BJ (cell line): ENCODE data around the gene B3GAT1. TPM values are rescaled to one million over a fixed set of nuclear protein-coding genes. Genes with fewer than 3 reads are reported as not detected.

Experiments used
- CTCF ChIA-PET: fragments of 350-600 bp; formaldehyde crosslinking; extraction: SDS; loops from one replicate; lab custom pipeline; 2021; ENCODE audit warnings: antibody characterized with exemption, inconsistent platforms; lab: Yijun Ruan, JAX
- POLR2A ChIA-PET: fragments of 300-600 bp; sonication (Branson Sonifier 250); formaldehyde crosslinking; extraction: SDS; loops from one replicate; lab custom pipeline; 2021; ENCODE audit warnings: antibody characterized with exemption; lab: Charles Lee
- DNase-seq: peaks from one replicate; pipeline ENCODE4 v3.0.0-alpha.2; 2011; ENCODE audit warnings: low read depth
- H3K27me3 ChIP-seq: 2 replicates; pipeline ENCODE4 v1.6.0; 2011; ENCODE audit warnings: low read length; ENCODE audit not compliant: control insufficient read depth, insufficient read depth
- H3K36me3 ChIP-seq: 2 replicates; pipeline ENCODE4 v1.5.1; 2011; ENCODE audit warnings: low read length; ENCODE audit not compliant: control insufficient read depth, insufficient read depth
- H3K4me3 ChIP-seq: 2 replicates; pipeline ENCODE4 v1.5.1; 2011; ENCODE audit warnings: low read depth, mild to moderate bottlenecking, control low read depth, low read length
- CTCF ChIP-seq: IDR thresholded peaks from 2 replicates; pipeline ENCODE4 v1.5.1; 2011; ENCODE audit warnings: low read depth, mild to moderate bottlenecking, control low read depth, inconsistent platforms, low read length, moderate library complexity; ENCODE audit not compliant: insufficient read depth
- polyA plus RNA-seq: library from polyadenylated mRNA; depleted of rRNA; stranded (reverse); fragments of >200 nt; gene quantifications from 2 replicates; pipeline ENCODE4 v1.2.3, GENCODE V29; 2011

B3GAT1 gene
- polyA plus RNA-seq, 1 experiment = not detected

GRCh38 chr11:134379241-134379640 lies 32.8 kb downstream of the B3GAT1 start:
- H3K36me3 ChIP-seq = no peaks in the 10 kb centered on the region
- ChIA-PET CTCF (no interaction called here), POLR2A (no interaction called here)
- no peak for TF ChIP-seq CTCF
- no peaks in the 10 kb centered on the region for H3K27me3 ChIP-seq
- H3K4me3 ChIP-seq = no peak overlapping the region
- DNase-seq = no peak

GRCh38 chr11:134377876-134378275 lies 34.2 kb downstream of the B3GAT1 start:
- CTCF ChIA-PET = no interaction called here

GRCh38 chr11:134376150-134376921 lies 35.7 kb downstream of the B3GAT1 start:
- CTCF ChIA-PET = no interaction called here
- no peak for DNase-seq

More at GRCh38 chr11:134377876-134378275, 34.2 kb downstream of the B3GAT1 start:
- no peak overlapping the region for H3K4me3 ChIP-seq
- no peak for DNase-seq
- no peak for TF ChIP-seq CTCF
- no peaks in the 10 kb centered on the region for H3K36me3 ChIP-seq
- no peaks in the 10 kb centered on the region for H3K27me3 ChIP-seq
- POLR2A ChIA-PET = no interaction called here

GRCh38 chr11:134374891-134375550 lies 37.0 kb downstream of the B3GAT1 start:
- no peak for DNase-seq
- Histone ChIP-seq H3K27me3 (no peaks in the 10 kb centered on the region), H3K36me3 (no peaks in the 10 kb centered on the region), H3K4me3 (no peak overlapping the region)
- TF ChIP-seq CTCF = no peak
- CTCF ChIA-PET = no interaction called here
- POLR2A ChIA-PET = no interaction called here

More at GRCh38 chr11:134376150-134376921, 35.7 kb downstream of the B3GAT1 start:
- H3K4me3 ChIP-seq = no peak overlapping the region
- no peaks in the 10 kb centered on the region for H3K36me3 ChIP-seq
- POLR2A ChIA-PET = no interaction called here
- H3K27me3 ChIP-seq = no peaks in the 10 kb centered on the region
- TF ChIP-seq CTCF = no peak

GRCh38 chr11:134374171-134374570 lies 37.9 kb downstream of the B3GAT1 start:
- H3K4me3 ChIP-seq = no peak overlapping the region
- no peaks in the 10 kb centered on the region for H3K36me3 ChIP-seq
- no peak for DNase-seq
- CTCF ChIA-PET = no interaction called here
- TF ChIP-seq CTCF = no peak
- POLR2A ChIA-PET = no interaction called here
- H3K27me3 ChIP-seq = no peaks in the 10 kb centered on the region
